ENCODE measurements around the gene CDH13. TPM values are rescaled to one million over a fixed set of nuclear protein-coding genes. Genes with fewer than 3 reads are reported as not detected.

Gene CDH13
- total and polyA plus RNA-seq, 9 of the 15 experiments (the other 6 are each of a cell fraction or from before 2014, with no cell fraction given), result 0.03 TPM; not detected in 8

DNA sequence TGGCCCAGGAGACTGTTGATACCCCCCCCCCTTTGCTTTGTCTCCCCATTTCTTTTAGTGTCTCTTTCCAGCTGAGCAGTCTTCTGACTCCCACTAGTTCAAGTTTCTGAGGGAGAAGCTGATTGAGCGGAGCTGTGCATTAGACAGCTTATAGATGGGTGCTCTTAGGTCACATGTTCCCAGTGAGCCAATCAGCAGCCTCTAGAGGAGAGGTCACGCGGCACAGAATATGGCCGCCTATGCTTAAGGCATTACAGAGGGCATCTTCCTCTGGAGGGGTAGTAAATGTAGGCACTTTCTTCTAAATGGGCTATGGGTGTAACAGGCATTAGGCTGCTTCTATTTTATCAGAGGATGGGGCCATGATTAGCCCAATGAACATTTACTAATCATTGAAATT lies 131.6 kb downstream of the CDH13 start:
- no TSS peak for BruUV-seq (replicated peaks)
- Histone ChIP-seq H4K20me1 (replicated peaks; ENCODE audit: control insufficient read depth, insufficient read depth, low read length) (no peaks in the 10 kb centered on the region), H3K4me3 (no peak overlapping the region), H3K27ac (ENCODE audit: extremely low read depth, low read depth, low read length) (no peak overlapping the region), H3K4me2 (ENCODE audit: insufficient read depth, low read length) (no peak overlapping the region), H3K36me3 (ENCODE audit: control insufficient read depth, insufficient read depth, low read length) (no peaks in the 10 kb centered on the region), H3K9ac (ENCODE audit: insufficient read depth in 1 of 2, low read depth in 2 of 2, low read length in 2 of 2) (no peak overlapping the region), H3K9me1 (ENCODE audit: control insufficient read depth, insufficient read depth, low read length) (no peaks in the 10 kb centered on the region), H3K79me2 (ENCODE audit: control insufficient read depth, insufficient read depth, low read length) (no peaks in the 10 kb centered on the region), H2AFZ (ENCODE audit: low read depth, low read length) (no peak overlapping the region), H3K4me1 (replicated peaks in 1 of 2; ENCODE audit: control insufficient read depth in 2 of 2, insufficient read depth in 2 of 2, low read length in 2 of 2) (no peaks in the 10 kb centered on the region), H3K9me3 (replicated peaks; ENCODE audit: control insufficient read depth, insufficient read depth, low read depth, low read length) (no peaks in the 10 kb centered on the region), H3K27me3 (ENCODE audit: control insufficient read depth in 2 of 2, insufficient read depth in 2 of 2, low read length in 2 of 2) (no peaks in the 10 kb centered on the region)
- 0% methylated on average over 4 of the region's 4 CpGs for WGBS (ENCODE audit: insufficient coverage, low coverage, missing lambda C conversion rate)
- no peak for FAIRE-seq
- POLR2A ChIA-PET, result interaction anchor here (0.7 kb wide), 2 partner anchors 15 to 516 kb away, joined by 3 read pairs; no protein-coding TSS in a partner anchor
- intact Hi-C loops (cut with micrococcal nuclease), result no loop called here
- peak in 3 of 4 experiments; percentile 3 to 16 (median 14) for DNase-seq (ENCODE audit: extremely low read depth in 1 of 4, low spot score in 3 of 4)
- ATAC-seq, result no peak
- CTCF ChIA-PET (ENCODE audit: low intra/inter-chr PET ratio), result no interaction called here
- in situ Hi-C loops (cut with MboI), result no loop called here
- TF ChIP-seq DDX20 (tag; IDR thresholded peaks at IDR 0.05; ENCODE audit: low read depth) (no peak), ILF3 (IDR thresholded peaks at IDR 0.05; ENCODE audit: borderline replicate concordance) (no peak), KLF16 (IDR thresholded peaks at IDR 0.05) (no peak), USF2 (CRISPR knock-in tag; IDR thresholded peaks at IDR 0.05) (peak; percentile 55; the same call in 1 of the 2 replicates)

DNA sequence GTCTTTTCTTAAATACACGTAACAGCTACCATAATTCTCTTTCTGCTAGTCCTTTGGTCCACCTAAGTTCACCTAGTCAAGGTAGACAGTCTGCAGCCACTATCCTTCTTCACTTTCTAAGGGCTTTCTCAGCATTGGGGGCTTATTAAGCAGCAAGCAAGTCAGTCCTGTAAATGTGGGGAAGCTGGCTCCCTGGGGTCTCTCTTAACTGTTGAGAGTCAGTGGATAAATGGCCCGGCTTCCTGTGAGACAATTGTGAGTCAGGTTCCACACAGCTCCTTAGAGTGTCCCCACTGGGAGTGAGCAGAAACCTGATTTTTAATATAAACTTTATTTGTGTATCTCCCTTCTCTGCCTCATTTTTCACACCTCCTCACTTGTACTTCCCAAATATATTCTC lies 132.1 kb downstream of the CDH13 start:
- in situ Hi-C loops (cut with MboI) (no loop called here), intact Hi-C loops (cut with micrococcal nuclease) (no loop called here)
- Histone ChIP-seq H3K4me1 (replicated peaks in 1 of 2; ENCODE audit: control insufficient read depth in 2 of 2, insufficient read depth in 2 of 2, low read length in 2 of 2) (no peaks in the 10 kb centered on the region), H3K9ac (ENCODE audit: insufficient read depth in 1 of 2, low read depth in 2 of 2, low read length in 2 of 2) (no peak overlapping the region), H4K20me1 (replicated peaks; ENCODE audit: control insufficient read depth, insufficient read depth, low read length) (no peaks in the 10 kb centered on the region), H3K9me3 (replicated peaks; ENCODE audit: control insufficient read depth, insufficient read depth, low read depth, low read length) (no peaks in the 10 kb centered on the region), H3K36me3 (ENCODE audit: control insufficient read depth, insufficient read depth, low read length) (no peaks in the 10 kb centered on the region), H3K4me2 (ENCODE audit: insufficient read depth, low read length) (no peak overlapping the region), H3K4me3 (no peak overlapping the region), H3K79me2 (ENCODE audit: control insufficient read depth, insufficient read depth, low read length) (no peaks in the 10 kb centered on the region), H3K27me3 (ENCODE audit: control insufficient read depth in 2 of 2, insufficient read depth in 2 of 2, low read length in 2 of 2) (no peaks in the 10 kb centered on the region), H3K27ac (ENCODE audit: extremely low read depth, low read depth, low read length) (no peak overlapping the region), H2AFZ (ENCODE audit: low read depth, low read length) (no peak overlapping the region), H3K9me1 (ENCODE audit: control insufficient read depth, insufficient read depth, low read length) (no peaks in the 10 kb centered on the region)
- 0% methylated on average over 2 of the region's 2 CpGs for WGBS (ENCODE audit: insufficient coverage, low coverage, missing lambda C conversion rate)
- ChIA-PET CTCF (ENCODE audit: low intra/inter-chr PET ratio) (no interaction called here), POLR2A (interaction anchor here (0.7 kb wide), 2 partner anchors 14 to 516 kb away, joined by 3 read pairs; no protein-coding TSS in a partner anchor)
- no peak for DNase-seq (ENCODE audit: extremely low read depth in 1 of 4, low spot score in 3 of 4)
- no peak for ATAC-seq
- FAIRE-seq, result no peak
- no peak for TF ChIP-seq SPI1 (IDR thresholded peaks at IDR 0.05; ENCODE audit: borderline replicate concordance, low read depth, low read length)
- no peak for TF ChIP-seq ZNF707 (CRISPR knock-in tag; conservative IDR thresholded peaks at IDR 0.05)
- TF ChIP-seq CBFA2T3 (IDR thresholded peaks at IDR 0.05), result no peak
- no TSS peak for BruUV-seq (replicated peaks)

All from K562 (cell line).